Activated CD4-positive, alpha-beta memory T cell treated with anti-CD3 and anti-CD28 coated beads for 36 hours (primary cell): ENCODE results near the gene RBM43. TPM values are rescaled to one million over a fixed set of nuclear protein-coding genes. Genes with fewer than 3 reads are reported as not detected.

Experiments
- CTCF ChIA-PET: fragments of 350-600 bp; sonication (Branson Sonifier 250); formaldehyde crosslinking; loops from one replicate; lab custom pipeline; 2021; ENCODE audit warnings: antibody characterized with exemption, inconsistent platforms; lab: Charles Lee
- POLR2A ChIA-PET: fragments of 350-600 bp; sonication (Branson Sonifier 250); formaldehyde crosslinking; loops from one replicate; lab custom pipeline; 2021; ENCODE audit warnings: antibody characterized with exemption; lab: Charles Lee
- DNase-seq: peaks from one replicate; pipeline ENCODE4 v3.0.0-alpha.2; 2020
- H3K27ac Mint-ChIP-seq: one replicate; pipeline ENCODE4 v1.8.0; 2021; ENCODE audit warnings: mixed read lengths
- H3K27me3 Mint-ChIP-seq: one replicate; pipeline ENCODE4 v1.8.0; 2021; ENCODE audit warnings: mixed read lengths
- H3K36me3 Mint-ChIP-seq: one replicate; pipeline ENCODE4 v1.8.0; 2021; ENCODE audit warnings: mixed read lengths
- H3K4me1 Mint-ChIP-seq: one replicate; pipeline ENCODE4 v1.8.0; 2021; ENCODE audit warnings: low read depth, mixed read lengths
- H3K4me3 Mint-ChIP-seq: one replicate; pipeline ENCODE4 v1.8.0; 2021; ENCODE audit warnings: mild to moderate bottlenecking, mixed read lengths
- H3K9me3 Mint-ChIP-seq: one replicate; pipeline ENCODE4 v1.8.0; 2021; ENCODE audit warnings: mixed read lengths
- intact Hi-C: fragments of 100-400 bp; cut with micrococcal nuclease; formaldehyde crosslinking; loops from one replicate; pipeline ENCODE4 v1.15.1; 2023
- total RNA-seq, 2 experiments: library from RNA; stranded (reverse); gene quantifications; one replicate each; pipeline ENCODE4 v1.2.3, GENCODE V29; 2021

Gene RBM43
- total RNA-seq, 2 experiments from 2014 or later = 3.7 to 3.8 TPM

DNA sequence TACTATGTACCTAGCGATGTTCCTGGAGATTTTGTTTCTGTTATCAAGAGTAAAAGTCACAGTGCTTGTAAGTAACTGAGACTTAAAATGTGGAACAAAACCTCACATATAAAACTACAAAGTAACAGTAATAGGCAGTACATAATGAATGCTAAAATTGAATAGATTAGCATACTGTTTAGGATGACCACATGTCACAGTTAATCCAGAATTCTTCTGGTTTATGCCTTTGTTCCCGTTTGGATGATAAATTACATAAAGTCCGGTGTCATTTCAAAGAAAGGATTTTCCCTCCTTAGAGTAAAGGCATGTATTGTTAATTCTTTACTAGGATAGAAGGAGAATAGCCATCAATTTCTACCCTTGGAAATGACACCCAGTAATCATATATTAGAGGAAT, 56.1 kb downstream of the RBM43 start:
- Mint-ChIP-seq H3K4me3 (no peak overlapping the region), H3K27ac (no peak overlapping the region), H3K9me3 (no peaks in the 10 kb centered on the region), H3K27me3 (peaks cover 2% of the 10 kb centered on the region), H3K4me1 (peaks cover 1% of the 10 kb centered on the region), H3K36me3 (no peaks in the 10 kb centered on the region)
- intact Hi-C loops = no loop called here
- POLR2A ChIA-PET = no interaction called here
- no peak for DNase-seq
- CTCF ChIA-PET = interaction anchor here (1.5 kb wide), 1 partner anchor 33 kb away, joined by 5 read pairs; no protein-coding TSS in a partner anchor

DNA sequence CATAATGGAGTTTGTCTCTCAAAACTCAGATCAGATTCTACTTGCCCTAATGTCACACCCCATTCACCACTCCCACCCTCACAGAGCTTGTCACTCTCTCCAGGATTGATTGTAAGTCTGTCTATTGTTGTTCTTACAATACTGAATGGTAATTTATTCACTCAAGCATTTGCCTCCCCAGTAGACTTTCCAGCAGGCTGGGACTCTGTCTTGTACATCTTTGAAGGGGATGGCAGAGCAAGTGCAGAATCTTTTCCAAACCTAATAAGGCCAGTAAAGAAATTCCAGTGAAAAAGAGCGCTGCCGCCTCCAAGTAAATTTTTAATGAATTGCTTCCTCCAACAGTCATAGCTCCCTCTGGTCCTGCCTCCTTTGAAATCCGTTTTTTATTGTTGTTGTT, 56.9 kb downstream of the RBM43 start:
- Mint-ChIP-seq H3K27ac (no peak overlapping the region), H3K4me3 (no peak overlapping the region), H3K9me3 (no peaks in the 10 kb centered on the region), H3K36me3 (no peaks in the 10 kb centered on the region), H3K4me1 (peaks cover 1% of the 10 kb centered on the region), H3K27me3 (peaks cover 2% of the 10 kb centered on the region)
- intact Hi-C loops = no loop called here
- POLR2A ChIA-PET = no interaction called here
- no peak for DNase-seq
- CTCF ChIA-PET = interaction anchor here (1.5 kb wide), 1 partner anchor 34 kb away, joined by 5 read pairs; no protein-coding TSS in a partner anchor

DNA sequence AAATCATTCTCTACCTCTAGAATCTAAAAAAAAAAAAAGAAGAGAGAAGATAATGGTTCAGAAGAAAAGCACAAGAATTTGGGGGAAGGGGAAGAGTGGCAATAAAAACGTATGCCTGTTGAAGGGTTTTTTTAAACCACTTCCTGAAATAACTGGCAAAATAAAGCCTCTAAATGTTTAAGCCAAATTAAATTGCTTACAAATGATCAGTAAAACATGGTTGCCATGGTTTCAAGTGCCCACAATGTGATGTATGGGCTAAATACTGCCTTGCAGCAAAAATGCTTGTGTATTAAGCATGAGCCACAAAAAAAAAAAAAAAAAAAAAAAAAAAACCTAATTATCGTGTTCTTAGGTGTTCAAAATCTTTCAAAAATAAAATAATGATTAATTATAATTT, 60.8 kb downstream of the RBM43 start:
- intact Hi-C loops = no loop called here
- POLR2A ChIA-PET = interaction anchor here (0.7 kb wide), 1 partner anchor 1771 kb away, joined by 4 read pairs; no protein-coding TSS in a partner anchor

DNA sequence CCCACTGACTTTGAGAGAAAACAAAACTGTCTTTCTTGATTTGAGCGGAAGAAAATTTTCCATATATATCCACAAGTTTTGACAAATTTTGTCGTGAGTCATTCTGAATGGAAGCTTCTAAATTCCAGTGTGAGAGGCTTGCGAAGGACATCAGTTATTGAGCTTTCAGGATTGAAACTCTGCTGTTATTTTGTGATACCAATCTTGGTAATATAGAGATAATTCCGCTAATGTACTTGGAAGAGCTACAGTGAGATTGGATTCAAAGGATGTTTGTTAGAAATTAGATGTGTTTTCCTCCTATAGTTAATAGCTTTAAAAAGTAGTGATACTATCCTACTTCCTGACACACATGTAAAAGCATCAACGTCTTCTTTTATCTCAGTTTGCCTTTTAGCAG, 61.4 kb downstream of the RBM43 start:
- H3K4me1 Mint-ChIP-seq = peaks cover 1% of the 10 kb centered on the region
- no peak overlapping the region for H3K4me3 Mint-ChIP-seq
- no peaks in the 10 kb centered on the region for H3K9me3 Mint-ChIP-seq
- H3K36me3 Mint-ChIP-seq = no peaks in the 10 kb centered on the region
- H3K27me3 Mint-ChIP-seq = peaks cover 5% of the 10 kb centered on the region
- DNase-seq = no peak
- intact Hi-C loops = no loop called here
- no peak overlapping the region for H3K27ac Mint-ChIP-seq
- ChIA-PET POLR2A (no interaction called here), CTCF (no interaction called here)

More for the DNA sequence above, 60.8 kb downstream of the RBM43 start:
- peaks cover 1% of the 10 kb centered on the region for H3K4me1 Mint-ChIP-seq
- H3K27me3 Mint-ChIP-seq = peaks cover 5% of the 10 kb centered on the region
- no peak overlapping the region for H3K4me3 Mint-ChIP-seq
- no peak overlapping the region for H3K27ac Mint-ChIP-seq
- no peaks in the 10 kb centered on the region for H3K9me3 Mint-ChIP-seq
- no peak for DNase-seq
- no peaks in the 10 kb centered on the region for H3K36me3 Mint-ChIP-seq
- CTCF ChIA-PET = no interaction called here

DNA sequence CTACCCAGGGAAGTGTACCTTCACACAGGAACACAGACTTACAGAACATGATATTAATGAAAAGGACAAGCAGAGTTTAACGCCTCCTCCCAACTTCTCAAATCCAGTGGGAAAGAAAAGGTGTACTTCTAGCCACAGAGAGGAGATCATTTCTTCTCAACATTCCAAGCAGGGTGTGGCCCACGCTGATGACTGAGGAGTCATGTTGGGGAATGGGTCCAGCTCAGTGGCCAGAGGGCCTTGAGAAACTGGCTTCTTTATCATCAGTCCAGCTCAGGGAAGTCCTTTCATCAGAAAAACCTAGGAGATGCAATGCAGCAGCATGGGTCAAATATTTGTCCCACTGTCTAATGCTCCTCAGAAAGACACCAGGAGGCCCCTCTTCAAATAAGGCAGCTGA, 63.0 kb downstream of the RBM43 start:
- CTCF ChIA-PET = no interaction called here
- Mint-ChIP-seq H3K4me3 (no peak overlapping the region), H3K27me3 (peaks cover 5% of the 10 kb centered on the region), H3K4me1 (peaks cover 1% of the 10 kb centered on the region), H3K9me3 (no peaks in the 10 kb centered on the region), H3K36me3 (no peaks in the 10 kb centered on the region), H3K27ac (no peak overlapping the region)
- POLR2A ChIA-PET = no interaction called here
- DNase-seq = no peak
- intact Hi-C loops = no loop called here

Other genes starting within 250 kb of the RBM43 start
- gene NMI, start 27.8 kb upstream of the RBM43 start, total RNA-seq = 10 to 100 TPM; 32.3 to 34.4 TPM
- gene TNFAIP6, start 95.7 kb upstream of the RBM43 start, total RNA-seq = not detected
- gene RIF1, start 148.0 kb upstream of the RBM43 start, total RNA-seq = 10 to 100 TPM; 56.8 to 59.2 TPM